BJ (cell line): ENCODE data around the gene MARK2. TPM values are rescaled to one million over a fixed set of nuclear protein-coding genes. Genes with fewer than 3 reads are reported as not detected.

ENCODE experiments used
- CTCF ChIA-PET: fragments of 350-600 bp; formaldehyde crosslinking; extraction: SDS; loops from one replicate; lab custom pipeline; 2021; ENCODE audit warnings: antibody characterized with exemption, inconsistent platforms; lab: Yijun Ruan, JAX
- POLR2A ChIA-PET: fragments of 300-600 bp; sonication (Branson Sonifier 250); formaldehyde crosslinking; extraction: SDS; loops from one replicate; lab custom pipeline; 2021; ENCODE audit warnings: antibody characterized with exemption; lab: Charles Lee
- DNase-seq: peaks from one replicate; pipeline ENCODE4 v3.0.0-alpha.2; 2011; ENCODE audit warnings: low read depth
- H3K27me3 ChIP-seq: 2 replicates; pipeline ENCODE4 v1.6.0; 2011; ENCODE audit warnings: low read length; ENCODE audit not compliant: control insufficient read depth, insufficient read depth
- H3K36me3 ChIP-seq: 2 replicates; pipeline ENCODE4 v1.5.1; 2011; ENCODE audit warnings: low read length; ENCODE audit not compliant: control insufficient read depth, insufficient read depth
- H3K4me3 ChIP-seq: 2 replicates; pipeline ENCODE4 v1.5.1; 2011; ENCODE audit warnings: low read depth, mild to moderate bottlenecking, control low read depth, low read length
- CTCF ChIP-seq: IDR thresholded peaks from 2 replicates; pipeline ENCODE4 v1.5.1; 2011; ENCODE audit warnings: low read depth, mild to moderate bottlenecking, control low read depth, inconsistent platforms, low read length, moderate library complexity; ENCODE audit not compliant: insufficient read depth
- polyA plus RNA-seq: library from polyadenylated mRNA; depleted of rRNA; stranded (reverse); fragments of >200 nt; gene quantifications from 2 replicates; pipeline ENCODE4 v1.2.3, GENCODE V29; 2011

The MARK2 gene
- polyA plus RNA-seq, 1 experiment: 13.8 TPM

GRCh38 chr11:63839508-63840355, 822 bp downstream of the MARK2 start:
- ChIA-PET CTCF (interaction anchor here (0.7 to 5.8 kb wide), 9 partner anchors 39 to 308 kb away, joined by 3 to 188 read pairs (median 4); partner anchors contain the start of gene COX8A), POLR2A (no interaction called here)
- H3K36me3 ChIP-seq: peaks cover 6% of the 10 kb centered on the region
- no peak for TF ChIP-seq CTCF
- no peak for DNase-seq
- H3K4me3 ChIP-seq: peak overlapping the region; percentile 92
- no peaks in the 10 kb centered on the region for H3K27me3 ChIP-seq

- no peak for DNase-seq
- H3K36me3 ChIP-seq: peaks cover 6% of the 10 kb centered on the region
- ChIA-PET CTCF (interaction anchor here (1.0 to 5.8 kb wide), 3 partner anchors 60 to 134 kb away, joined by 3 to 188 read pairs (median 4); partner anchors contain the start of gene COX8A), POLR2A (no interaction called here)
- no peak for TF ChIP-seq CTCF
- H3K4me3 ChIP-seq: peak overlapping the region; percentile 92
- no peaks in the 10 kb centered on the region for H3K27me3 ChIP-seq
These were observed 1.6 kb downstream of the MARK2 start for GRCh38 chr11:63840356-63841060.

DNA sequence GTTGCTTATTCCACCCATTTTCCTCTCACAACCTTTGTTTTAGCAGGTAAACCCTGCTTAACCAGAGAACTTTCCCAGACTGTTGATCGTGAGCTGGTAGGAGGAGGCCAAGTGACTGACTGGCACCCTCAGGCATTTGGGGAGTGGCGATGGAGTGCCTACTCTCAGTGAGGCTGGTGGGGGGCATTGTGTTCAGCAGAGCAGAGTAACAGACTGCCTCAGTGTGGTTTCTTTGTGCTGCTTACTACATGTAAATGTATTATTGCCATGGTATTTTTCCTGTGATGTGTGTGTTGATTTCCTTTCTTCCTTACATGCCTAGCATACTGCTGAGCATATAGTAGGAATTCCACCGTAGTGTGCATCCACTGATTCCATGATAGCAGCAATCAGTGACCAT, 2.6 kb downstream of the MARK2 start:
- DNase-seq: no peak
- Histone ChIP-seq H3K4me3 (peak overlapping the region; percentile 92), H3K36me3 (peaks cover 6% of the 10 kb centered on the region), H3K27me3 (no peaks in the 10 kb centered on the region)
- no peak for TF ChIP-seq CTCF
- POLR2A ChIA-PET: no interaction called here
- CTCF ChIA-PET: interaction anchor here (0.9 to 1.8 kb wide), 2 partner anchors 10 to 59 kb away, joined by 3 to 4 read pairs; no protein-coding TSS in a partner anchor

GRCh38 chr11:63843041-63843440, 4.1 kb downstream of the MARK2 start:
- ChIA-PET CTCF (interaction anchor here (0.6 to 1.6 kb wide), 5 partner anchors 32 to 280 kb away, joined by 3 to 5 read pairs (median 4); no protein-coding TSS in a partner anchor), POLR2A (no interaction called here)
- Histone ChIP-seq H3K27me3 (no peaks in the 10 kb centered on the region), H3K36me3 (peaks cover 7% of the 10 kb centered on the region), H3K4me3 (no peak overlapping the region)
- TF ChIP-seq CTCF: no peak
- no peak for DNase-seq

- CTCF ChIA-PET: interaction anchor here (0.6 to 1.6 kb wide), 6 partner anchors 10 to 100 kb away, joined by 3 to 6 read pairs (median 4); no protein-coding TSS in a partner anchor
- POLR2A ChIA-PET: no interaction called here
These were observed 5.9 kb downstream of the MARK2 start for GRCh38 chr11:63844836-63845235.

More at GRCh38 chr11:63844836-63845235, 5.9 kb downstream of the MARK2 start:
- Histone ChIP-seq H3K36me3 (peaks cover 8% of the 10 kb centered on the region), H3K27me3 (no peaks in the 10 kb centered on the region), H3K4me3 (no peak overlapping the region)
- DNase-seq: no peak
- no peak for TF ChIP-seq CTCF
